Neuron (in vitro differentiated cells): ENCODE measurements around the gene UGT1A9.

Experiments used
- H2AFZ ChIP-seq: one replicate; pipeline ENCODE4 v1.6.1; 2013; ENCODE audit warnings: low read depth, mild to moderate bottlenecking, inconsistent platforms, low read length, moderate library complexity
- H3K27me3 ChIP-seq: one replicate; pipeline ENCODE4 v1.6.1; 2013; ENCODE audit warnings: low read length; ENCODE audit not compliant: insufficient read depth
- H3K36me3 ChIP-seq: one replicate; pipeline ENCODE4 v1.6.1; 2013; ENCODE audit warnings: low read length; ENCODE audit not compliant: insufficient read depth
- H3K4me1 ChIP-seq: one replicate; pipeline ENCODE4 v1.6.1; 2013; ENCODE audit warnings: low read length; ENCODE audit not compliant: insufficient read depth
- H3K4me3 ChIP-seq: 2 replicates; pipeline ENCODE4 v1.5.1; 2013; ENCODE audit warnings: mild to moderate bottlenecking, low read length, moderate library complexity
- H3K9me3 ChIP-seq: one replicate; pipeline ENCODE4 v1.6.1; 2013; ENCODE audit warnings: low read length

The UGT1A9 gene

DNA sequence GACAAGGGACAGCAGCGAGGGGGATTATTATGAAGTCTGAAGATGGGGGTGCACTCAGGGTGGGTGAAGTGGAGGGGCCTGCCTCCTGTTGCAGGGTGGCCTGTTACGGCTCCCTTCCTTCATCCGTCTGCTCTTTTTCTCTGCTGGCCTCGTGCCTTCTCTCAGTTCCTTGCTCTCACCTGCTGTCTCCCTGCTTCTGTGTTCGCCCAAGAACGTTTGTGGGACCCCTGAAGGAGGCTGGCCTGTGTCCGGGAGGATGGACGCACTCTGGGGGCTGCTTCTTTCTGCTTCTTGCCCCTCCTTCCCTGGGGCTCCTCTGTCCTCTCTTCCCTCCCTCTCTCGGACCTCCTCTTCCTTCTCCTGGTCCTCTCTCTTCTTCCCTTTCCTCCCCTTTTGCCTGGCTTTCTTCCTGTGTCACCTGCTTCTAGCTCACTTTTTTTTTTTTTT lies 120.2 kb downstream of the UGT1A9 start:
- Histone ChIP-seq H3K27me3 (peaks cover 3% of the 10 kb centered on the region), H2AFZ (no peak overlapping the region), H3K36me3 (no peaks in the 10 kb centered on the region), H3K4me3 (no peak overlapping the region), H3K4me1 (no peaks in the 10 kb centered on the region), H3K9me3 (no peaks in the 10 kb centered on the region)

GRCh38 chr2:233792720-233793119 lies 121.0 kb downstream of the UGT1A9 start:
- H3K4me3 ChIP-seq, result no peak overlapping the region
- no peaks in the 10 kb centered on the region for H3K4me1 ChIP-seq
- peaks cover 3% of the 10 kb centered on the region for H3K27me3 ChIP-seq
- no peaks in the 10 kb centered on the region for H3K36me3 ChIP-seq
- no peak overlapping the region for H2AFZ ChIP-seq
- no peaks in the 10 kb centered on the region for H3K9me3 ChIP-seq

GRCh38 chr2:233793465-233794127 lies 121.9 kb downstream of the UGT1A9 start:
- H3K4me3 ChIP-seq, result no peak overlapping the region
- no peaks in the 10 kb centered on the region for H3K4me1 ChIP-seq
- H2AFZ ChIP-seq, result no peak overlapping the region
- H3K9me3 ChIP-seq, result no peaks in the 10 kb centered on the region
- peaks cover 3% of the 10 kb centered on the region for H3K27me3 ChIP-seq
- H3K36me3 ChIP-seq, result no peaks in the 10 kb centered on the region

DNA sequence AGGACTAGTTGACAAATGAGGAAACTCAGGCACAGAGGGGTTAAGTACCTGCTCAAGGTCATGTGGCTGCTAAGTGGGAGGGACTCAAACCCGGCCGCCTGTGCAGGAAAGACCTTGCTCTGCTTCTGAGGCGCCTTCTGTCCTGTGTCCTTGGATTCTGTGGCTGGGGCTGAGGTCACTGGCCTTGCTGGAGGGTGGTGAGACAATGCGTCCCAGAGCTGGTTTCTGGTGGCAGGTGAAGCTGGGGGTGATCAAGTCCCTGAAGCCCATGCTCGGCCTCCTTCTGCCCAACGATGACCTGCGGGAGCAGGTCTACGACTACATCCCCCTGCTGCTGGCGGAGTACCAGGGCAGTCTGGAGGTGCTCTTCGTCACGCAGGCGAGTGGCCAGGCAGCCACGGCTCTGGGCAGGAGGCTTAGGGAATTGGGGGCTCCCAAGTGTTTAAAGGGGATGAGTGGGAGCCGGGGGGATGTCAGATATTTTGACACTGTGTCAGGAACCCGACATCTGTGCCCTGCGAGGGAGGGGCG lies 122.5 kb downstream of the UGT1A9 start:
- Histone ChIP-seq H3K9me3 (no peaks in the 10 kb centered on the region), H3K36me3 (no peaks in the 10 kb centered on the region), H3K4me1 (no peaks in the 10 kb centered on the region), H3K27me3 (peaks cover 3% of the 10 kb centered on the region), H2AFZ (no peak overlapping the region), H3K4me3 (no peak overlapping the region)

DNA sequence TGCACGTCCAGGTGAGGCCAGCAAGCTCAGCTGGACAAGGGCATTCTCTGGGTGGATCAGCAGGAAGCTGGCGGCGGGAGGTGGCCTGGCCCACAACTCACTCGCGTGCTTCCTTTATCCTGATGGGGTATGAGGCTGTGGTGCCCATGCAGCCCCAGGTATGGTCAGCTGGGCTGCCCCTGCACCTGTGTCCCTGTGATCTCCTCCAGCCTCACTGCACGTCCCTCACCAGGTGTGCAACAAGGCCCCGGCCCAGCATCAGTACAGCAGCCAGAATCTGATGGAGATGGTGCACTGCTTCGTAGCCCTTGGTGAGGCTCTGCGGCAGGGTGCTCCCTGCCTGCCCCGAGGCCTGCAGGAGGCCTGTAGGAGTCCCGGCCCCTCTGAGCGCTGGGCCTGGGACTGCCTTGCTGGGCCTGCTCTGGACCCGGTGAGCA lies 124.1 kb downstream of the UGT1A9 start:
- no peaks in the 10 kb centered on the region for H3K36me3 ChIP-seq
- H3K4me1 ChIP-seq, result no peaks in the 10 kb centered on the region
- no peak overlapping the region for H3K4me3 ChIP-seq
- no peaks in the 10 kb centered on the region for H3K9me3 ChIP-seq
- H3K27me3 ChIP-seq, result no peaks in the 10 kb centered on the region
- no peak overlapping the region for H2AFZ ChIP-seq

- H2AFZ ChIP-seq, result no peak overlapping the region
- H3K27me3 ChIP-seq, result no peaks in the 10 kb centered on the region
- no peak overlapping the region for H3K4me3 ChIP-seq
- no peaks in the 10 kb centered on the region for H3K9me3 ChIP-seq
- no peaks in the 10 kb centered on the region for H3K36me3 ChIP-seq
- H3K4me1 ChIP-seq, result no peaks in the 10 kb centered on the region
These were observed 124.6 kb downstream of the UGT1A9 start for GRCh38 chr2:233796254-233796653.

GRCh38 chr2:233798335-233799086 lies 126.8 kb downstream of the UGT1A9 start:
- no peaks in the 10 kb centered on the region for H3K4me1 ChIP-seq
- no peaks in the 10 kb centered on the region for H3K36me3 ChIP-seq
- H2AFZ ChIP-seq, result no peak overlapping the region
- H3K9me3 ChIP-seq, result no peaks in the 10 kb centered on the region
- no peaks in the 10 kb centered on the region for H3K27me3 ChIP-seq
- no peak overlapping the region for H3K4me3 ChIP-seq

GRCh38 chr2:233799087-233799665 lies 127.5 kb downstream of the UGT1A9 start:
- no peaks in the 10 kb centered on the region for H3K36me3 ChIP-seq
- no peaks in the 10 kb centered on the region for H3K27me3 ChIP-seq
- H3K4me1 ChIP-seq, result no peaks in the 10 kb centered on the region
- H3K4me3 ChIP-seq, result no peak overlapping the region
- no peak overlapping the region for H2AFZ ChIP-seq
- H3K9me3 ChIP-seq, result no peaks in the 10 kb centered on the region

- Histone ChIP-seq H3K4me1 (no peaks in the 10 kb centered on the region), H2AFZ (no peak overlapping the region), H3K36me3 (no peaks in the 10 kb centered on the region), H3K9me3 (no peaks in the 10 kb centered on the region), H3K4me3 (no peak overlapping the region), H3K27me3 (no peaks in the 10 kb centered on the region)
These were observed 128.0 kb downstream of the UGT1A9 start for GRCh38 chr2:233799716-233800115.

DNA sequence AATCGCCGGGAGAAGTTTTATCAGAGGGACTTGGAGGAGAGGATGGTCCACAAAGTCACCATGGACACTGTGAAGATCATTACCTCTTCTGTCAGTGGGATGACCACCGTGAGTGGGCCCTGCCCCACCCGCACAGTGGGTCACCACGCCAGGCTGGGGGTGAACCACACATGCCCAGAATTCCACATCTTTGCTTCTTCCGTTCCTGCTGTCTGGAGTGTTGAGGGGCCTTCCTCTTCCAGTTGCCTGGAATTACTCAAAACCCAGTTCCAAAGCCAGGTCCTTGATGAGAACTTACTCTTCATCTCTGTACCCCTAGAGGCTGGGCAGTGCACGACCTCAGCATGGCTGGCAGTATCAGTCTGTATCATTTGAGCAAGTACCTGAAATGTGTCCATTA lies 128.5 kb downstream of the UGT1A9 start:
- H3K9me3 ChIP-seq, result no peaks in the 10 kb centered on the region
- no peak overlapping the region for H3K4me3 ChIP-seq
- H3K27me3 ChIP-seq, result no peaks in the 10 kb centered on the region
- no peaks in the 10 kb centered on the region for H3K4me1 ChIP-seq
- H2AFZ ChIP-seq, result no peak overlapping the region
- no peaks in the 10 kb centered on the region for H3K36me3 ChIP-seq

DNA sequence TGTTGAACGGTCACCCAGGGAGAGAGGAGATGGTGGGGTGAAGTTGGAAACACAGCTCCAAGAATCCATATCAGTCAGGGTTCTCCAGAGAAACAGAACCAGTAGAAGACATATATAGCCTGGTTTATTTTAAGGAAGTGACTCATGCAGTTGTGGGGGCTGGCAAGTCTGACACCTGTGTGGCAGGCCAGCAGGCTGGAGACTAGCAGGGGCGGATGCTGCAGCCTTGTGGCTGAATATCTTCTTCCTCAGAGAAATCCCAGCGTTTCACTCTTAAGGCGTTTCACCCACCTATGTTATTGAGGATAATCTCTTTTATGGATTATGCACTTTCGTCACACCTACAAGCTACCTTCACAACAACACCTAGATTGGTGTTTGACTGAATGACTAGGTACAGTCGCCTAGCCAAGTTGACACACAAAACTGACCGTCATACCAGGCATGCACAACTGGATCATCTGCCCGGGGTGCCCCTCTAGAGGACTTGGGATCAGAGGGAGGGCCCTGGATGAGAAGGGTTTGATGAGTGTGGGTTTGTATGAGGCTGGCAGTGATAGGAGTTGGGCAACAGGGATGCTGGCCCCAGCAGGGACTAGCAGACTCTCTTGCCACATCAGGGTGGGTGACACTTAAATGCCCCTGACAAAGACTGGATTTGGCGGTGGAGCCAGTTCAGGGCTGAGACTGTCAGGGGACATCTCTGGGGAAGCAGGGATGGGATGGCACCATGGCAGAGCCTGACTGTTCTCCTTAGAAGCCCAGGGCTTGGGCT lies 129.8 kb downstream of the UGT1A9 start:
- H2AFZ ChIP-seq, result no peak overlapping the region
- no peaks in the 10 kb centered on the region for H3K27me3 ChIP-seq
- H3K36me3 ChIP-seq, result no peaks in the 10 kb centered on the region
- no peaks in the 10 kb centered on the region for H3K4me1 ChIP-seq
- no peak overlapping the region for H3K4me3 ChIP-seq
- no peaks in the 10 kb centered on the region for H3K9me3 ChIP-seq

DNA sequence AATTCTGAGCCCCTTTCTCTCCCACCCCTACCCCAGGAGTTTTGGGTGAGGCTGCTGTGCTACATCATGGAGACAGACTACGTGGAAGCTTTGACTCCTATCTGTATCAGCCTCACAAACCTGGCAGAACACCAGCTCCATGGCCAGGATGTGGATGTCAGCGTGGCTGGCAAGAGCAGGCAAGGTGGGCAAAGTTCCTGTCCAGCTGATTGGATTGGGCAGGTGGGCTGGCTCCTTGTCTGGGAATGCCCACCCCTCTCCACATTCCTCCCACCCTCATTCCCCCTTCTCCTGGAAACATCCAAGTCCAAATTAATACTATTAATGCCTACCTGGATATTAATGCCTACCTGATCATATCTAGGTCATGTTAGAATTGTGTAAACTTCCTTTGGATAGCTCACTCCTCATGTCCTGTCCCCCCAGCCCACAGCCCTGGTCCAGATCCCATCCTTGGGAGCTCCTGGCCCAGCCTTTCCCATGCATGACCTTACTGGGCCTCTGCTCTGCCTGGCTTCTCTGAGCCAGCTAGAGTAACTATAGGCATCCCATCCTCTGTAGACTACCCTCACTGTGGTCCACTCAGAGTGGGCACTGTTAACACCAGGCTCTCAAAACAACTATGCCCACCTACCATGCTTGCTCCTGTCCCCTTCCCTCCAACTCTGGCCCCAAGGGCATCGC lies 130.6 kb downstream of the UGT1A9 start:
- Histone ChIP-seq H3K4me3 (no peak overlapping the region), H2AFZ (no peak overlapping the region), H3K27me3 (no peaks in the 10 kb centered on the region), H3K36me3 (no peaks in the 10 kb centered on the region), H3K4me1 (no peaks in the 10 kb centered on the region), H3K9me3 (no peaks in the 10 kb centered on the region)
